Measurements from ENCODE around the gene DMD. TPM values are rescaled to one million over a fixed set of nuclear protein-coding genes. Genes with fewer than 3 reads are reported as not detected.

The DMD gene
- total RNA-seq, 1 experiment from 2014 or later: 2.2 TPM

- ChIA-PET CTCF (no interaction called here), POLR2A (no interaction called here)
- ATAC-seq (no peak), DNase-seq (ENCODE audit: low read depth, low spot score) (no peak)
- no peaks in the 10 kb centered on the region for H3K27me3 ChIP-seq (ENCODE audit: control insufficient read depth, insufficient read depth, low read length)
- H3K4me3 ChIP-seq (ENCODE audit: low read depth in 2 of 2, low read length in 2 of 2): no peak overlapping the region
- intact Hi-C loops (cut with micrococcal nuclease; ENCODE audit: unreplicated experiment) (no loop called here), in situ Hi-C loops (cut with HindIII; ENCODE audit: low pct_unique_long_range_greater_than_20kb, low sequenced_read_pairs) (no loop called here)
- no peaks in the 10 kb centered on the region for H3K9me3 ChIP-seq (ENCODE audit: control insufficient read depth, insufficient read depth, low read depth, low read length)
- no peaks in the 10 kb centered on the region for H3K4me1 ChIP-seq (ENCODE audit: control insufficient read depth, insufficient read depth, low read length)
- no peaks in the 10 kb centered on the region for H3K36me3 ChIP-seq (ENCODE audit: control insufficient read depth, insufficient read depth, low read length)
- BruUV-seq (replicated peaks): no TSS peak
- no peak overlapping the region for H3K27ac ChIP-seq (ENCODE audit: low read length)
- TF ChIP-seq REST (IDR thresholded peaks at IDR 0.05; ENCODE audit: insufficient read depth in 1 of 2, low read depth in 2 of 2, low read length in 1 of 2) (no peak), POLR2AphosphoS5 (IDR thresholded peaks at IDR 0.05; ENCODE audit: low read depth, low read length) (no peak), SIN3A (IDR thresholded peaks at IDR 0.05; ENCODE audit: borderline replicate concordance, insufficient read depth, low read depth, low read length) (no peak), TCF7L2 (IDR thresholded peaks at IDR 0.05; ENCODE audit: low read depth, low read length) (no peak)
- TF ChIP-seq, protein P1, sequence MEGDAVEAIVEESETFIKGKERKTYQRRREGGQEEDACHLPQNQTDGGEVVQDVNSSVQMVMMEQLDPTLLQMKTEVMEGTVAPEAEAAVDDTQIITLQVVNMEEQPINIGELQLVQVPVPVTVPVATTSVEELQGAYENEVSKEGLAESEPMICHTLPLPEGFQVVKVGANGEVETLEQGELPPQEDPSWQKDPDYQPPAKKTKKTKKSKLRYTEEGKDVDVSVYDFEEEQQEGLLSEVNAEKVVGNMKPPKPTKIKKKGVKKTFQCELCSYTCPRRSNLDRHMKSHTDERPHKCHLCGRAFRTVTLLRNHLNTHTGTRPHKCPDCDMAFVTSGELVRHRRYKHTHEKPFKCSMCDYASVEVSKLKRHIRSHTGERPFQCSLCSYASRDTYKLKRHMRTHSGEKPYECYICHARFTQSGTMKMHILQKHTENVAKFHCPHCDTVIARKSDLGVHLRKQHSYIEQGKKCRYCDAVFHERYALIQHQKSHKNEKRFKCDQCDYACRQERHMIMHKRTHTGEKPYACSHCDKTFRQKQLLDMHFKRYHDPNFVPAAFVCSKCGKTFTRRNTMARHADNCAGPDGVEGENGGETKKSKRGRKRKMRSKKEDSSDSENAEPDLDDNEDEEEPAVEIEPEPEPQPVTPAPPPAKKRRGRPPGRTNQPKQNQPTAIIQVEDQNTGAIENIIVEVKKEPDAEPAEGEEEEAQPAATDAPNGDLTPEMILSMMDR (IDR thresholded peaks at IDR 0.05): no peak
These were observed 1655.8 kb downstream of the DMD start for GRCh38 chrX:31555506-31555905.

DNA sequence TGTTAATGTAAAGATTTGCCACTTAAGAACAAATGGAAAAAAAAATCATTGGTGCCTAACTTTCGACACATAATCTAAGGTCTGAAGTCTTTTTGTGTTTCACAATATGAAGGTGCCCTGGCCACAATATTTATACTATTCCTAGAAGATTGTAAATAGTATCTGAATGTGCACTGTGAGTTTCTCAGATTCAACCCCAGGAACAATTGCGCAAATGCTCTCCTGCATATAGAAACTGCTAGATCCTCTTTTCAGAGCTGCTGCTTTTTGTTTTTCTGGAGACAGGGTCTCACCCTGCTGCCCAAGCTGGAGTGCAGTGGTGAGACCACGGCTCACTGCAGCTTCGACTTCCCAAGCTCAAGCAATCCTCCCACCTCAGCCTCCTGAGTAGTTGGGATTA, 1659.4 kb downstream of the DMD start:
- BruUV-seq (replicated peaks): no TSS peak
- intact Hi-C loops (cut with micrococcal nuclease; ENCODE audit: unreplicated experiment) (no loop called here), in situ Hi-C loops (cut with HindIII; ENCODE audit: low pct_unique_long_range_greater_than_20kb, low sequenced_read_pairs) (no loop called here)
- Histone ChIP-seq H3K27me3 (ENCODE audit: control insufficient read depth, insufficient read depth, low read length) (no peaks in the 10 kb centered on the region), H3K27ac (ENCODE audit: low read length) (no peak overlapping the region), H3K4me3 (ENCODE audit: low read depth in 2 of 2, low read length in 2 of 2) (no peak overlapping the region), H3K4me1 (ENCODE audit: control insufficient read depth, insufficient read depth, low read length) (no peaks in the 10 kb centered on the region), H3K36me3 (ENCODE audit: control insufficient read depth, insufficient read depth, low read length) (no peaks in the 10 kb centered on the region), H3K9me3 (ENCODE audit: control insufficient read depth, insufficient read depth, low read depth, low read length) (no peaks in the 10 kb centered on the region)
- ChIA-PET POLR2A (no interaction called here), CTCF (no interaction called here)
- DNase-seq (ENCODE audit: low read depth, low spot score) (no peak), ATAC-seq (no peak)
- no peak for TF ChIP-seq REST (IDR thresholded peaks at IDR 0.05; ENCODE audit: insufficient read depth in 1 of 2, low read depth in 2 of 2, low read length in 1 of 2)
- TF ChIP-seq, protein P1 (IDR thresholded peaks at IDR 0.05): no peak
- no peak for TF ChIP-seq TCF7L2 (IDR thresholded peaks at IDR 0.05; ENCODE audit: low read depth, low read length)
- no peak for TF ChIP-seq SIN3A (IDR thresholded peaks at IDR 0.05; ENCODE audit: borderline replicate concordance, insufficient read depth, low read depth, low read length)
- TF ChIP-seq POLR2AphosphoS5 (IDR thresholded peaks at IDR 0.05; ENCODE audit: low read depth, low read length): no peak

Measured in Panc1 (cell line).